Mammary epithelial cell (primary cell): Measurements from ENCODE around the gene COL4A1.

ENCODE experiments used
- EZH2 ChIP-seq: IDR thresholded peaks from 2 replicates; pipeline ENCODE4 v1.6.1; 2012; ENCODE audit warnings: low read length, inconsistent platforms, borderline replicate concordance
- TF ChIP-seq, protein P1 (sequence below), 2 donors: IDR thresholded peaks in 1 of 2; conservative IDR thresholded peaks in 1 of 2; 2 replicates each; pipeline ENCODE4 v1.5.1; 2011 to 2012; ENCODE audit warnings: inconsistent platforms in 2 of 2, low read length in 2 of 2, mild to moderate bottlenecking in 2 of 2, control low read depth in 1 of 2, low read depth in 1 of 2; ENCODE audit not compliant: insufficient read depth in 1 of 2; ENCODE audit errors: extremely low read depth in 1 of 2

DNA sequence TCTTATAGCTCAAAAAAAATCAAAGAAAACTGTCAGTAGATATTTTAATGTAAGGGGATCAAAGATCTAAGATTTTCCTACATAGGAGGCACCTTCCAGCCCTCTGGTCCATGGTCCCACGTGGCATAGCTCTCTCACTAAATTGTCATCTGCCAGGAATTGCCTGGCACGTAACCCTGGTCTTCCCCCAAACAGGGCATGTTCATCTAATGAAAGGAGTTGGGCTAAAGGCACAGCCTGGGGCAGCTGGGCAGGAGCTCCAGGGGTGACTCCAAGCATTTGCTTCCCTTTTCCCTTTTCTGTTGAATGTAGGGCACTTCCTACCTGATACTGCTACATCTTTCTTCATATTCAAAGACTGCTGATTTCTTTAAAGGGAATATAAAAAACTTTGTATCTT is 148.7 kb downstream of the COL4A1 start:
- TF ChIP-seq EZH2: no peak
- TF ChIP-seq, protein P1, sequence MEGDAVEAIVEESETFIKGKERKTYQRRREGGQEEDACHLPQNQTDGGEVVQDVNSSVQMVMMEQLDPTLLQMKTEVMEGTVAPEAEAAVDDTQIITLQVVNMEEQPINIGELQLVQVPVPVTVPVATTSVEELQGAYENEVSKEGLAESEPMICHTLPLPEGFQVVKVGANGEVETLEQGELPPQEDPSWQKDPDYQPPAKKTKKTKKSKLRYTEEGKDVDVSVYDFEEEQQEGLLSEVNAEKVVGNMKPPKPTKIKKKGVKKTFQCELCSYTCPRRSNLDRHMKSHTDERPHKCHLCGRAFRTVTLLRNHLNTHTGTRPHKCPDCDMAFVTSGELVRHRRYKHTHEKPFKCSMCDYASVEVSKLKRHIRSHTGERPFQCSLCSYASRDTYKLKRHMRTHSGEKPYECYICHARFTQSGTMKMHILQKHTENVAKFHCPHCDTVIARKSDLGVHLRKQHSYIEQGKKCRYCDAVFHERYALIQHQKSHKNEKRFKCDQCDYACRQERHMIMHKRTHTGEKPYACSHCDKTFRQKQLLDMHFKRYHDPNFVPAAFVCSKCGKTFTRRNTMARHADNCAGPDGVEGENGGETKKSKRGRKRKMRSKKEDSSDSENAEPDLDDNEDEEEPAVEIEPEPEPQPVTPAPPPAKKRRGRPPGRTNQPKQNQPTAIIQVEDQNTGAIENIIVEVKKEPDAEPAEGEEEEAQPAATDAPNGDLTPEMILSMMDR (conservative IDR thresholded peaks at IDR 0.05 in 1 of 2, IDR thresholded peaks at IDR 0.05 in 1 of 2; ENCODE audit: extremely low read depth in 1 of 2, insufficient read depth in 1 of 2, low read depth in 1 of 2, low read length in 2 of 2): no peak
